GM23338 (cell line): ENCODE results near the gene FAM227B. TPM values are rescaled to one million over a fixed set of nuclear protein-coding genes. Genes with fewer than 3 reads are reported as not detected.

Source experiments
- ATAC-seq: fragments of 200-7000 bp; cut with Tn5 transposase; 3 replicates; pipeline ENCODE4 v1.9.1; 2020
- DNase-seq: peaks from one replicate; pipeline ENCODE4 v3.0.0-alpha.2; 2015; ENCODE audit warnings: low spot score
- H2AFZ ChIP-seq: fragments of 200-600 bp; sonication (generic); 2 replicates; pipeline ENCODE4 v1.8.0; 2016; ENCODE audit warnings: antibody characterized with exemption, mild to moderate bottlenecking, moderate library complexity
- H3F3A ChIP-seq: fragments of 200-600 bp; sonication (generic); replicated peaks from 2 replicates; pipeline ENCODE4 v1.8.0; 2017; ENCODE audit warnings: antibody characterized with exemption, mixed run types, low read depth
- H3K27ac ChIP-seq: fragments of 200-600 bp; sonication (generic); 2 replicates; pipeline ENCODE4 v1.6.1; 2016; ENCODE audit warnings: low read depth
- H3K27me3 ChIP-seq: fragments of 200-600 bp; sonication (generic); 2 replicates; pipeline ENCODE4 v1.8.0; 2016; ENCODE audit warnings: mild to moderate bottlenecking, mixed run types, moderate library complexity; ENCODE audit not compliant: insufficient read depth
- H3K36me3 ChIP-seq: fragments of 200-600 bp; sonication (generic); 2 replicates; pipeline ENCODE4 v1.8.0; 2016; ENCODE audit warnings: mild to moderate bottlenecking; ENCODE audit not compliant: insufficient read depth
- H3K4me1 ChIP-seq: fragments of 200-600 bp; sonication (generic); 2 replicates; pipeline ENCODE4 v1.8.0; 2016; ENCODE audit warnings: mild to moderate bottlenecking, moderate library complexity; ENCODE audit not compliant: insufficient read depth
- H3K4me2 ChIP-seq: fragments of 200-600 bp; sonication (generic); 2 replicates; pipeline ENCODE4 v1.7.1; 2017; ENCODE audit warnings: mixed run types
- H3K4me3 ChIP-seq: fragments of 200-600 bp; sonication (generic); 2 replicates; pipeline ENCODE4 v1.6.1; 2016; ENCODE audit warnings: mixed run types
- H3K79me2 ChIP-seq: fragments of 200-600 bp; sonication (generic); replicated peaks from 2 replicates; pipeline ENCODE4 v1.8.0; 2017; ENCODE audit warnings: mild to moderate bottlenecking; ENCODE audit not compliant: insufficient read depth
- H3K9me2 ChIP-seq: fragments of 200-600 bp; sonication (generic); 2 replicates; pipeline ENCODE4 v1.8.0; 2017; ENCODE audit not compliant: insufficient read depth
- H4K20me1 ChIP-seq: fragments of 200-600 bp; sonication (generic); replicated peaks from 2 replicates; pipeline ENCODE4 v1.8.0; 2017; ENCODE audit warnings: mild to moderate bottlenecking; ENCODE audit not compliant: insufficient read depth
- H3K27ac Mint-ChIP-seq: 2 replicates; pipeline ENCODE4 v1.8.0; 2020; ENCODE audit warnings: inconsistent platforms, mild to moderate bottlenecking, moderate library complexity, mixed read lengths
- H3K27me3 Mint-ChIP-seq: 3 replicates; pipeline ENCODE4 v1.8.0; 2022; ENCODE audit warnings: low read depth, mild to moderate bottlenecking, moderate library complexity, mixed read lengths, inconsistent platforms; ENCODE audit not compliant: insufficient read depth, poor library complexity
- H3K36me3 Mint-ChIP-seq: 3 replicates; pipeline ENCODE4 v1.8.0; 2021; ENCODE audit warnings: low read depth, mild to moderate bottlenecking, inconsistent platforms, moderate library complexity, mixed read lengths
- H3K4me1 Mint-ChIP-seq: 3 replicates; pipeline ENCODE4 v1.8.0; 2020; ENCODE audit warnings: mild to moderate bottlenecking, inconsistent platforms, mixed read lengths
- H3K4me3 Mint-ChIP-seq: 3 replicates; pipeline ENCODE4 v1.8.0; 2021; ENCODE audit warnings: moderate library complexity, mild to moderate bottlenecking, inconsistent platforms, mixed read lengths
- H3K9me3 Mint-ChIP-seq: 3 replicates; pipeline ENCODE4 v1.8.0; 2020; ENCODE audit warnings: moderate library complexity, mild to moderate bottlenecking, inconsistent platforms, mixed read lengths
- CTCF ChIP-seq, 2 experiments: fragments of 200-600 bp in 1 of 2; sonication (generic) in 1 of 2; conservative IDR thresholded peaks; 2 replicates each; pipeline versions ENCODE4 v1.5.1 to v1.6.1; 2016 to 2017; ENCODE audit warnings: antibody characterized with exemption in 2 of 2, low read depth in 2 of 2, mild to moderate bottlenecking in 2 of 2, moderate library complexity in 1 of 2
- ETS1 ChIP-seq: IDR thresholded peaks from 2 replicates; pipeline ENCODE4 v1.6.1; 2016; ENCODE audit warnings: antibody characterized with exemption
- EZH2 ChIP-seq: fragments of 200-600 bp; sonication (generic); IDR thresholded peaks from one replicate; pipeline ENCODE4 v1.8.0; 2017; ENCODE audit warnings: antibody characterized with exemption, mild to moderate bottlenecking, low read depth; ENCODE audit not compliant: unreplicated experiment
- EZH2phosphoT487 ChIP-seq: fragments of 200-600 bp; sonication (generic); IDR thresholded peaks from one replicate; pipeline ENCODE4 v1.8.1; 2018; ENCODE audit warnings: antibody characterized with exemption; ENCODE audit not compliant: unreplicated experiment
- JUNB ChIP-seq: IDR thresholded peaks from one replicate; pipeline ENCODE4 v1.6.1; 2016; ENCODE audit warnings: antibody characterized with exemption; ENCODE audit not compliant: unreplicated experiment
- NANOG ChIP-seq: IDR thresholded peaks from 2 replicates; pipeline ENCODE4 v1.6.1; 2016; ENCODE audit warnings: antibody characterized with exemption, borderline replicate concordance
- POLR2AphosphoS5 ChIP-seq: IDR thresholded peaks from 2 replicates; pipeline ENCODE4 v1.6.1; 2016; ENCODE audit warnings: antibody characterized with exemption, low read depth
- REST ChIP-seq: IDR thresholded peaks from one replicate; pipeline ENCODE4 v1.6.1; 2018; ENCODE audit warnings: antibody characterized with exemption; ENCODE audit not compliant: unreplicated experiment
- STAT1 ChIP-seq: IDR thresholded peaks from one replicate; pipeline ENCODE4 v1.6.1; 2016; ENCODE audit warnings: antibody characterized with exemption; ENCODE audit not compliant: unreplicated experiment
- ZNF331 ChIP-seq: fragments of 250-450 bp; sonication (Bioruptor Pico); IDR thresholded peaks from 2 replicates; pipeline ENCODE4 v1.5.0; 2020; ENCODE audit warnings: low read depth, mild to moderate bottlenecking, moderate library complexity
- ZNF462 ChIP-seq: fragments of 250-450 bp; sonication (Bioruptor Pico); IDR thresholded peaks from 2 replicates; pipeline ENCODE4 v1.5.0; 2020; ENCODE audit warnings: mild to moderate bottlenecking, moderate library complexity
- polyA plus RNA-seq: library from polyadenylated mRNA; unstranded; fragments of >200 nt; fragmentation: Nextera tagmentation; extraction: Ambion mirVana; gene quantifications from 2 replicates; pipeline ENCODE4 v1.2.1, GENCODE V29; 2016
- total RNA-seq: library from RNA; depleted of rRNA; stranded (reverse); fragments of >200 nt; shearing (Covaris generic); gene quantifications from 2 replicates; pipeline ENCODE4 v1.2.3, GENCODE V29; 2014

The FAM227B gene
- total and polyA plus RNA-seq, 2 experiments from 2014 or later = 2.6 to 10.2 TPM

- H3K27me3 Mint-ChIP-seq = no peaks in the 10 kb centered on the region
- H3K4me3 Mint-ChIP-seq = no peak overlapping the region
- Histone ChIP-seq H3K36me3 (no peaks in the 10 kb centered on the region), H3K4me3 (no peak overlapping the region), H3K27me3 (no peaks in the 10 kb centered on the region), H4K20me1 (no peaks in the 10 kb centered on the region), H3K27ac (no peak overlapping the region), H3K4me2 (no peak overlapping the region), H3K79me2 (no peaks in the 10 kb centered on the region), H3K4me1 (peaks cover 9% of the 10 kb centered on the region; the same call in 1 of the 2 replicates), H3K9me2 (no peaks in the 10 kb centered on the region), H2AFZ (no peak overlapping the region), H3F3A (no peaks in the 10 kb centered on the region)
- DNase-seq (no peak), ATAC-seq (no peak)
- no peaks in the 10 kb centered on the region for H3K36me3 Mint-ChIP-seq
- no peak for TF ChIP-seq ZNF462 (CRISPR knock-in tag)
- TF ChIP-seq ETS1 = no peak
- TF ChIP-seq NANOG = no peak
- TF ChIP-seq JUNB = no peak
- TF ChIP-seq REST = no peak
- TF ChIP-seq EZH2 = no peak
- TF ChIP-seq CTCF (conservative IDR thresholded peaks at IDR 0.05; ENCODE audit: low read depth in 2 of 2) = no peak
- TF ChIP-seq ZNF331 (CRISPR knock-in tag) = no peak
- TF ChIP-seq EZH2phosphoT487 = no peak
- no peak for TF ChIP-seq STAT1
- no peak for TF ChIP-seq POLR2AphosphoS5
- no peaks in the 10 kb centered on the region for H3K4me1 Mint-ChIP-seq
- no peak overlapping the region for H3K27ac Mint-ChIP-seq
- H3K9me3 Mint-ChIP-seq = no peaks in the 10 kb centered on the region
Observed at GRCh38 chr15:49428409-49429095, 192.1 kb downstream of the FAM227B start.
